Spleen (tissue), 11 donors: ENCODE data around the gene LRRIQ4. TPM values are rescaled to one million over a fixed set of nuclear protein-coding genes. Genes with fewer than 3 reads are reported as not detected.

Experiments used
- DNase-seq: peaks from one replicate; pipeline ENCODE4 v3.0.0-alpha.2; 2020
- H3K27ac ChIP-seq, 8 donors: fragments of 200-600 bp; sonication (generic) in 7 of 8; 1 replicate in 4 of 8; 2 replicates in 4 of 8; pipeline versions ENCODE4 v1.5.0 to v1.8.0; 2016 to 2021; ENCODE audit warnings: inconsistent platforms in 4 of 8, mild to moderate bottlenecking in 4 of 8, moderate library complexity in 1 of 8
- H3K27me3 ChIP-seq, 7 donors: fragments of 200-600 bp; sonication (generic) in 6 of 7; replicated peaks in 1 of 7; 1 replicate in 4 of 7; 2 replicates in 3 of 7; pipeline versions ENCODE4 v1.5.0 to v1.8.0; 2016 to 2021; ENCODE audit warnings: inconsistent platforms in 3 of 7, mild to moderate bottlenecking in 1 of 7
- H3K36me3 ChIP-seq, 6 donors: fragments of 200-600 bp; sonication (generic) in 5 of 6; 1 replicate in 4 of 6; 2 replicates in 2 of 6; pipeline versions ENCODE4 v1.5.0 to v1.8.0; 2016 to 2021; ENCODE audit warnings: inconsistent platforms in 2 of 6
- H3K4me1 ChIP-seq, 6 donors: fragments of 200-600 bp; sonication (generic) in 5 of 6; 1 replicate in 3 of 6; 2 replicates in 3 of 6; pipeline versions ENCODE4 v1.5.0 to v1.8.0; 2016 to 2021; ENCODE audit warnings: inconsistent platforms in 3 of 6
- H3K4me3 ChIP-seq, 8 donors: fragments of 200-600 bp; sonication (generic) in 7 of 8; 1 replicate in 4 of 8; 2 replicates in 4 of 8; pipeline versions ENCODE4 v1.5.0 to v1.8.0; 2016 to 2021; ENCODE audit warnings: inconsistent platforms in 4 of 8, mild to moderate bottlenecking in 4 of 8, moderate library complexity in 2 of 8
- H3K9me3 ChIP-seq, 8 donors: fragments of 200-600 bp; sonication (generic) in 7 of 8; 1 replicate in 4 of 8; 2 replicates in 4 of 8; pipeline versions ENCODE4 v1.5.0 to v1.8.0; 2016 to 2021; ENCODE audit warnings: inconsistent platforms in 4 of 8
- CTCF ChIP-seq, 11 experiments: fragments of 200-600 bp in 7 of 11; fragments of 450-650 bp in 4 of 11; sonication (generic) in 4 of 11; IDR thresholded peaks in 8 of 11; conservative IDR thresholded peaks in 3 of 11; 1 replicate in 7 of 11; 2 replicates in 4 of 11; pipeline versions ENCODE4 v1.4.0 to v1.8.0; 2016 to 2021; ENCODE audit warnings: antibody characterized with exemption in 11 of 11, inconsistent platforms in 4 of 11, mild to moderate bottlenecking in 1 of 11
- POLR2A ChIP-seq, 3 donors: fragments of 450-650 bp; IDR thresholded peaks; one replicate each; pipeline ENCODE4 v1.5.1; 2017; ENCODE audit warnings: antibody characterized with exemption in 3 of 3, mild to moderate bottlenecking in 1 of 3
- POLR2AphosphoS5 ChIP-seq, 3 donors: sonication (generic); formaldehyde crosslinking; IDR thresholded peaks; one replicate each; pipeline ENCODE4 v1.5.1; 2017; ENCODE audit warnings: antibody characterized with exemption in 3 of 3
- WGBS, 5 donors: extraction: QIAGEN DNeasy Blood & Tissue Kit in 3 of 5; methylation state at CpG; one replicate each; pipeline versions ENCODE4 v1.1.5 to v1.1.7; 2013 to 2018; 5-methylcytosine and 5-hydroxymethylcytosine counted together
- intact Hi-C: fragments of 100-400 bp; cut with DNase I; formaldehyde crosslinking; loops from one replicate; pipeline ENCODE4 v1.15.0; 2023; ENCODE audit warnings: low total_unique reads
- polyA plus RNA-seq, 3 donors: library from polyadenylated mRNA; stranded (reverse); fragments of 200-250 nt; gene quantifications; one replicate each; pipeline ENCODE4 v1.2.1, GENCODE V29; 2013
- total RNA-seq, 7 donors: library from RNA; depleted of rRNA in 3 of 7; stranded (reverse); fragments of >200 nt in 3 of 7; fragmentation: NEBNext Ultra II Directional in 4 of 7; extraction: Animal tissue kit (Norgen Biotek cat#: 25700) in 4 of 7; gene quantifications; one replicate each; pipeline versions ENCODE4 v1.1.0 to v1.2.1, GENCODE V29; 2016 to 2021
- donor health status: healthy with polysubstance abuse.
- donor health status: DM: no; HTN: no; CAD: no; lungs with moderate emphysema.
- donor health status: DM: no; HTN: no; CAD: no.
- donor health status: Bipolar disorder and iron deficiency.
- donor health status: healthy.
- donor health status: DM: no; HTN: no; CAD: no.
- donor health status: DM: yes; HTN: yes; CAD: no.

Gene LRRIQ4
- total and polyA plus RNA-seq, 10 donors = 0.06 to 0.27 (median 0.19) TPM; not detected in 7

DNA sequence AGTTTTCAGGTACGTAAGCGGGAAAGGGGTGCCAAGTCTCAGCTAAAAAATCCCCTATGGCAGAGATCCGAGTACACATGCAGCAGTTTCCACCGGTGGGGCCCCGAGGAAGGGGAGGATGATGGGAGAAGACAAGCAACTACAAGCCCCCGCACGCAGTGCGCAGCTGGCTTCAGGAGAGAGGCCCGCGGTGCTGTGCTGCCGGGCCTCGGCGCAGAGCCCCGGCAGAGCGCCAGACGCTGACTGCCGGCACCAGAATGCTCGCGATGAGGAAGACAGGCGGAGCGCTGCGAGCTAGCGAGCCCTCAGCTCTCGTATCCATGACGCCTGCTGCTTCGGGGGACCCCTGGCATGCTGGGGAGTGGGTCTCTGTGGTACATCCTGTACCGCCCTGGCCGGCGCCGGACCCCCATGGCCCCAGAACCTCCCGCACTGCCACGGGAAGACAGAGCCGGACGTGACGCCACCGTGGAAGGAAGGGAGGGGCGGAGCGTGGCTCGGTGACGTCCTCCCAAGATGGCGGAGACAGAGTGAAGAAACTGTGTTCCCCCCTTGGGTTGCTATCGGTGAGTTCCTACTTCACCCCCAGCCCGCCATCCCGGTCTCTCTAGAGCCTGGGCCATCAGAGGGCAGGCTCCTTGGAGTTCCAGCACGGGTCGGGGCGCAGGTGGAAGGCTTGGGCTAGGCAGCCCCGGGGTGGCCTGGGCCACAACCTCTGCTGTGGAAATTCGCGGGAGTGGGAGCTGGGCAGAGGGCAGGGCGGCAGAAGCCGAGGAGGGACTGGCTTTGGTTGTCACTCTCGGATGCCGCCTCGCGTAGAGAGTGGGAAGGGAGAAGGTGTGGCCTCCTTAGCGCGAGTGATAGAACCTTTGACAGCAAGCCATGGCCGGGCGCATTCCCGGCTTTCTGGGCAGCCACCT is 39.5 kb upstream of the LRRIQ4 start, which contains the start of gene MYNN:
TSS of gene MYNN (plus strand) at position 500 of the 920 bp plus-strand sequence. CDS start 900 bp downstream, outside the sequence.
- Histone ChIP-seq H3K4me3 (peak within 1 kb of the TSS; percentile 59 to 93 (median 88)), H3K4me1 (peaks cover 23 to 60% (median 43%) of the 10 kb centered on the region in 6 donors), H3K27me3 (no peaks in the 10 kb centered on the region), H3K27ac (peak within 1 kb of the TSS; percentile 96 to 100 (median 100)), H3K9me3 (peaks cover 0 to 7% (median 0%) of the 10 kb centered on the region in 8 donors), H3K36me3 (peaks cover 0 to 41% (median 26%) of the 10 kb centered on the region in 6 donors)
- DNase-seq = peak; percentile 98
- intact Hi-C loops = loop anchor here (10.0 kb wide), 1 partner anchor 402 kb away; no protein-coding TSS in a partner anchor
- 0 to 1% (median 0%) methylated on average over 52 to 61 of the region's 61 CpGs for WGBS, 5 donors
- peak in 3 of 11 experiments; percentile 9 to 13 (median 10) for TF ChIP-seq CTCF (IDR thresholded peaks at IDR 0.05 in 8 of 11, conservative IDR thresholded peaks at IDR 0.05 in 3 of 11)
- peak; percentile 95 to 98 (median 96) for TF ChIP-seq POLR2A (IDR thresholded peaks at IDR 0.05)
- TF ChIP-seq POLR2AphosphoS5 (IDR thresholded peaks at IDR 0.05) = peak; percentile 100

DNA sequence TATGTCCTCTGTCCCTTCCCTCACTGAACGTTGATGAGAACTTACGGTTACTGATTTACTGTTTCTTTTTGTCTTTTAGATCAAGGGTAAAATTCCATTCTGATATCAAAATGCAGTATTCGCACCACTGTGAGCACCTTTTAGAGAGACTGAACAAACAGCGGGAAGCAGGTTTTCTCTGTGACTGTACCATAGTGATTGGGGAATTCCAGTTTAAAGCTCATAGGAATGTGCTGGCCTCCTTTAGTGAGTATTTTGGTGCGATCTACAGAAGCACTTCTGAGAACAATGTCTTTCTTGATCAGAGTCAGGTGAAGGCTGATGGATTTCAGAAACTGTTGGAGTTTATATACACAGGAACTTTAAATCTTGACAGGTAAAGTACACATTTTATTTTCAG is 38.5 kb upstream of the LRRIQ4 start:
- Histone ChIP-seq H3K9me3 (no peaks in the 10 kb centered on the region), H3K36me3 (peaks cover 0 to 51% (median 36%) of the 10 kb centered on the region in 6 donors), H3K4me1 (peaks cover 23 to 70% (median 45%) of the 10 kb centered on the region in 6 donors), H3K27me3 (no peaks in the 10 kb centered on the region), H3K27ac (peak overlapping the region in 6 of 8 donors; percentile 10 to 100 (median 99)), H3K4me3 (peak overlapping the region; percentile 59 to 93 (median 88))
- DNase-seq = no peak
- 53 to 72% (median 65%) methylated on average over 5 of the region's 5 CpGs for WGBS, 5 donors
- intact Hi-C loops = loop anchor here (10.0 kb wide), 1 partner anchor 401 kb away; no protein-coding TSS in a partner anchor
- no peak for TF ChIP-seq POLR2A (IDR thresholded peaks at IDR 0.05)
- no peak for TF ChIP-seq POLR2AphosphoS5 (IDR thresholded peaks at IDR 0.05)
- TF ChIP-seq CTCF (IDR thresholded peaks at IDR 0.05 in 8 of 11, conservative IDR thresholded peaks at IDR 0.05 in 3 of 11) = no peak

GRCh38 chr3:169777822-169778221 is 34.8 kb upstream of the LRRIQ4 start:
- Histone ChIP-seq H3K36me3 (peaks cover 0 to 87% (median 70%) of the 10 kb centered on the region in 6 donors), H3K4me3 (no peak overlapping the region), H3K9me3 (no peaks in the 10 kb centered on the region), H3K27me3 (no peaks in the 10 kb centered on the region), H3K27ac (no peak overlapping the region), H3K4me1 (peaks cover 23 to 89% (median 44%) of the 10 kb centered on the region in 6 donors)
- 66 to 88% (median 84%) methylated on average over 4 of the region's 4 CpGs for WGBS, 5 donors
- no peak for DNase-seq
- intact Hi-C loops = loop anchor here (10.0 kb wide), 1 partner anchor 397 kb away; no protein-coding TSS in a partner anchor
- TF ChIP-seq POLR2AphosphoS5 (IDR thresholded peaks at IDR 0.05) (no peak), CTCF (IDR thresholded peaks at IDR 0.05 in 8 of 11, conservative IDR thresholded peaks at IDR 0.05 in 3 of 11) (no peak), POLR2A (IDR thresholded peaks at IDR 0.05) (no peak)
